ENCODE measurements around the gene CYP4Z1.
"Not testable (repeated sequence)": the region's sequence is repeated elsewhere in the genome, so short reads cannot be mapped to it uniquely, and the experiment has no call there.

The CYP4Z1 gene

GRCh38 chr1:47156457-47156856 is 89.4 kb downstream of the CYP4Z1 start:
- not testable (repeated sequence) for H3K9ac ChIP-seq (ENCODE audit: low read length in 2 of 2); H3K4me1 ChIP-seq (ENCODE audit: control insufficient read depth, insufficient read depth, low read length); H3K27ac ChIP-seq (ENCODE audit: low read length); H3K9me3 ChIP-seq (ENCODE audit: control insufficient read depth in 2 of 2, low read length in 2 of 2); H3K4me3 ChIP-seq (ENCODE audit: low read length in 2 of 2); H3K27me3 ChIP-seq (ENCODE audit: control insufficient read depth in 1 of 2, insufficient read depth in 2 of 2, low read length in 2 of 2); H3K36me3 ChIP-seq (ENCODE audit: control insufficient read depth in 2 of 2, insufficient read depth in 2 of 2, low read length in 2 of 2)

GRCh38 chr1:47157957-47158356 is 90.9 kb downstream of the CYP4Z1 start:
- H3K27ac ChIP-seq (ENCODE audit: low read length); H3K4me1 ChIP-seq (ENCODE audit: control insufficient read depth, insufficient read depth, low read length); H3K9ac ChIP-seq (ENCODE audit: low read length in 2 of 2); H3K4me3 ChIP-seq (ENCODE audit: low read length in 2 of 2); H3K27me3 ChIP-seq (ENCODE audit: control insufficient read depth in 1 of 2, insufficient read depth in 2 of 2, low read length in 2 of 2); H3K9me3 ChIP-seq (ENCODE audit: control insufficient read depth in 2 of 2, low read length in 2 of 2); H3K36me3 ChIP-seq (ENCODE audit: control insufficient read depth in 2 of 2, insufficient read depth in 2 of 2, low read length in 2 of 2): not testable (repeated sequence)

- Histone ChIP-seq H3K27me3 (ENCODE audit: control insufficient read depth in 1 of 2, insufficient read depth in 2 of 2, low read length in 2 of 2) (no peaks in the 10 kb centered on the region), H3K4me1 (ENCODE audit: control insufficient read depth, insufficient read depth, low read length) (no peaks in the 10 kb centered on the region), H3K27ac (ENCODE audit: low read length) (no peak overlapping the region), H3K4me3 (ENCODE audit: low read length in 2 of 2) (no peak overlapping the region), H3K9me3 (ENCODE audit: control insufficient read depth in 2 of 2, low read length in 2 of 2) (no peaks in the 10 kb centered on the region), H3K9ac (ENCODE audit: low read length in 2 of 2) (no peak overlapping the region), H3K36me3 (ENCODE audit: control insufficient read depth in 2 of 2, insufficient read depth in 2 of 2, low read length in 2 of 2) (no peaks in the 10 kb centered on the region)
These were observed 93.7 kb downstream of the CYP4Z1 start for GRCh38 chr1:47160716-47161115.

- Histone ChIP-seq H3K4me1 (ENCODE audit: control insufficient read depth, insufficient read depth, low read length) (no peaks in the 10 kb centered on the region), H3K36me3 (ENCODE audit: control insufficient read depth in 2 of 2, insufficient read depth in 2 of 2, low read length in 2 of 2) (no peaks in the 10 kb centered on the region), H3K9me3 (ENCODE audit: control insufficient read depth in 2 of 2, low read length in 2 of 2) (no peaks in the 10 kb centered on the region), H3K27ac (ENCODE audit: low read length) (no peak overlapping the region), H3K4me3 (ENCODE audit: low read length in 2 of 2) (no peak overlapping the region), H3K9ac (ENCODE audit: low read length in 2 of 2) (no peak overlapping the region), H3K27me3 (ENCODE audit: control insufficient read depth in 1 of 2, insufficient read depth in 2 of 2, low read length in 2 of 2) (no peaks in the 10 kb centered on the region)
These were observed 94.4 kb downstream of the CYP4Z1 start for GRCh38 chr1:47161298-47162040.

GRCh38 chr1:47164552-47164951 is 97.5 kb downstream of the CYP4Z1 start:
- Histone ChIP-seq H3K27me3 (ENCODE audit: control insufficient read depth in 1 of 2, insufficient read depth in 2 of 2, low read length in 2 of 2) (no peaks in the 10 kb centered on the region), H3K36me3 (ENCODE audit: control insufficient read depth in 2 of 2, insufficient read depth in 2 of 2, low read length in 2 of 2) (no peaks in the 10 kb centered on the region), H3K9ac (ENCODE audit: low read length in 2 of 2) (no peak overlapping the region), H3K4me1 (ENCODE audit: control insufficient read depth, insufficient read depth, low read length) (no peaks in the 10 kb centered on the region), H3K9me3 (ENCODE audit: control insufficient read depth in 2 of 2, low read length in 2 of 2) (no peaks in the 10 kb centered on the region), H3K4me3 (ENCODE audit: low read length in 2 of 2) (no peak overlapping the region), H3K27ac (ENCODE audit: low read length) (no peak overlapping the region)

Measured in stomach smooth muscle (tissue), 2 donors.